Measurements from ENCODE around the gene SRSF4.
"Not testable (repeated sequence)": the region's sequence is repeated elsewhere in the genome, so short reads cannot be mapped to it uniquely, and the experiment has no call there.

SRSF4 gene

DNA sequence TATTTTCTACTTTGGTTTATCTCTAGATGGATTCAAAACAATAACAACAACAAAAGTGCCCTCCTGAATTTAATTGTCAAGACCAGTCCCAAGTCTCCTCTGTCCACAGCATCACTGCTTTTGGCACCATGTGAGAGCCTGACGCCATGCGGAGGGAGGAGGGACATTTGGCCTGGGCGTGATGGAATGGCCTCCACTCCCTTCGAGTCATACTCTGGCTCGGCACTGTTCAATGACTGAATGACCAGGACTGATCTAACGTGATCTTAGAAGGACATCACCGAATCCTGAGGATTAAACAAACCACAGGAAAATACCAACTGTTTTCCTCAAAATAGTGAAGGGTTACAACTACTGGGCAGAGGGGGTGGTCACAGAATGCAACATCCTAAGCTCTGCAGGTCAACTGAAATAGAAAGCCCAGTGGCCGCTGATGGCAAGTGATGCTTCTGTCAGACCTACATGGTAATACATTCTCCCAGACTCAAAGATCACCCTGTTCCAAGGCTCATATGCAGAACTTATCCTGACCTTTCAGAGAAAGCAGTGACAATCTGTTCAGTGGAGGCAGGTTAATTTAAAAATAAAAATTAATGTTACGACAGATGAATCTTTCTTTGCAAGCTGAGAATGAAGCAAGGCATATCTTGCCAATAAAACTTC, 19.1 kb downstream of the SRSF4 start:
- DNase-seq (ENCODE audit: low read depth, low spot score), result no peak

DNA sequence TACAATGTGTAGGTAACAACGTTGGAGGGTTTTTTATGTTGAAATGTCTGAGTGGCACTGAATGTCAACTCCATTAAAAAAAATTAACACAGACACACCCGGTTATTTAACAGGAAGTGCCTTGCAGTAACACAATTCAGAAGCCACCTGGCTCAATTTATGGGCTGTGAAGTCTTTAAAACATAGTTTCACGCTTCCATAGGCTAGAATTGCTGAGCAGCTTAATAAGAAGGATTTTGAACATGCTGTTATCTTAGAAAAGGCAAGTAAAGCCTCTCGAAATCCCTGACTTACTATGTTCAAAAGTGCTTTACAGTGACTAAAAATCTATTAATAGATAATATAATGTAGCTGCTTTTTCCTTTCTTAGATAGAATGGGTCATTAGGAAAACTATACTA, 19.7 kb downstream of the SRSF4 start:
- no peak for DNase-seq (ENCODE audit: low read depth, low spot score)

DNA sequence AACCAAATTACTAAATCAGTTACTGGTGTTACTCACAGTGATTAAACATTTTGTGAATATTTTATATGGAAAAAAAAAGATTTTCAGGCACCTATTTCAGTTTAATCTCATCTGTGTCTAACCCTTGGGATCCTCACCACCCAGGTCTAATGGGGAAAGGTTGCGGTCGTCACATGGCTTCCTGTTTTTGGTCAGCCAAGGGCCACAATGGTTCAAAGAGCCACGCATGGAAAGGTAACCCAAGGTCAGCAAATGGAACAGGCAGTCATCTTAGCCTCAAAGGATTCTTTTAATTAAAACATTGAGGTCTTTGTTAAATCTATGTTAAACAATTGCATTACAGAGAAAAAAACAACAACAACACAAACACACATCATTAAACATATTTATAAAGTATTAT, 21.9 kb downstream of the SRSF4 start:
- DNase-seq (ENCODE audit: low read depth, low spot score), result no peak

DNA sequence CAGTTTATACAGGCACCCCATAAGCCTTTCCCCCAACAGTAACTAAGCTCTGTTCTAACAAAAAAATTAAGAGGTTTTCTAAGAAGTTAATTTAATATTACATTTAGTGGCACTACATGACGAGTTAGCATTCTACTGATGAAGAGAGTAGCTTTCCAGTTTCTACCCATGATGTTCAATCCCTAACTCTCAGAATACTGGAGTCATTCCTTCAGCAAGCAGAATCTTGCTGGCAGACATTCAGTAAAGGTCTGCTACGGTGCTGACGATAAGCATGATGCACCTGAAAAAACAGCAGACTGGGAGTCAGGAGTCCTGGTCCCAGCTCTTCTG, 24.5 kb downstream of the SRSF4 start:
- no peak for DNase-seq (ENCODE audit: low read depth, low spot score)

DNA sequence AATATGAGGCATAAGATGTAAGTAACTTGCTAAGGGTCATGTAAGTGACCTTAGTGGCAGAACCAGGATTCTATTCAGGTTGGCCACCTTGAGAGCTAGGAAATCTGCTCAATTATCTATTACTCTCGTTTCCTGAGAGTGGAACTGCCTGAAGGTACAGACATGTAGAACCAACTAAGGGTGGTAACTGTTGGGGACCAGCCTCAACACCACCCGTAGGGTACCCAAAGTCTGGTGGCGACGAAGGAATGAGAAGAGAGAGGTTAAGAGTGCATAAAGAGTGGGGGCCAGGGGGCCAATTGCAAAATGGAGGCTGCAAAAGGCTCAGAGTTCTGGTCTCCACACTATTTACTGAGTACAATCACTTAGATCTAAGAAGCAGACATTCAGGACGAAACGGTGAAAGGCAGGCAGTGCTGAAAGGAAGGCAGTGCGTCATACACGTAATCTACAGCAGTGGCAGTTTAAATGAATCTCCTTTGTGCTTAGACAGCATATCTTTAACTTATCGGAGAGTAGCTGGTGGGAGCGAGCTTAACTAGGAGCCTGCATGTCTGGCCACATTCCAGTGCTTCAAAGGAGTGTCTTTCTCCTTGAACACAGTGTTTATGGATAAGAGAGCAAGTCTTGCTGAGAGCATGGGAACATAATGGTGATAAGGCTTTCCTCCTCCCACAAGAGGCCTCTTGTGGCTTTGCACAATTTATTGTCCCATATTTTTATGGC, 25.0 kb downstream of the SRSF4 start:
- no peak for DNase-seq (ENCODE audit: low read depth, low spot score)

DNA sequence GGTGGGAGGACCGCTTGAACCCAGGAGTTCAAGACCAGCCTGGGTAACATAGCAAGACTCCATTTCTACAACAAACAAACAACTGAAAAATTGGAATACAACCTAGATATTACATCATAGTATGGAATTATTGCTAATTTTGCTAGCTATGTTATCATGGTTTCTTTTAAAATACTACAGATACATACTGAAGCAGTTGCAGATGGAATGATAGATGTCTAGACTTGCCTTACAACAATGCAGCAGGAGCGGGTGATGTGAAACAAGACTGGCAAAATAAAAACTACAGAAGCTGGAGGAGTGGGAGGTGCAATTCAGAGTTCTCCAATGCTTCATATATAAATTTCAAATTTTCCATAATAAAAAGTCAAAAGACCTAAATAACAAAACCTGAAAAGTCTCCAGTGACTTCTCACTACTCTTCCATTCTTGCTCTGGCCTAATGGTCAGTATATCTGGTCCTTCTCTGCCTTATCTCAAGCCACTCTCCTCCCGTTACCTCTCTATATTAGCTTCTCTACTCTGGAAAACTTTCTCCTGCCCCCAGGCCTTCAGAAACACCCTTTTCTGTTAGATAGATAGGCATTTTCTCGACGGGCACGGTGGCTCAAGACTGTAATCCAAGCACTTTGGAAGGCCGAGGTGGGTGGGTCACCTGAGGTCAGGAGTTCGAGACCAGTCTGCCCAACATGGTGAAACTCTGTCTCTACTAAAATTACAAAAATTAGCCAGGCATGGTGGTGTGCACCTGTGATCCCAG, 29.5 kb downstream of the SRSF4 start:
- no peak for DNase-seq (ENCODE audit: low read depth, low spot score)

DNA sequence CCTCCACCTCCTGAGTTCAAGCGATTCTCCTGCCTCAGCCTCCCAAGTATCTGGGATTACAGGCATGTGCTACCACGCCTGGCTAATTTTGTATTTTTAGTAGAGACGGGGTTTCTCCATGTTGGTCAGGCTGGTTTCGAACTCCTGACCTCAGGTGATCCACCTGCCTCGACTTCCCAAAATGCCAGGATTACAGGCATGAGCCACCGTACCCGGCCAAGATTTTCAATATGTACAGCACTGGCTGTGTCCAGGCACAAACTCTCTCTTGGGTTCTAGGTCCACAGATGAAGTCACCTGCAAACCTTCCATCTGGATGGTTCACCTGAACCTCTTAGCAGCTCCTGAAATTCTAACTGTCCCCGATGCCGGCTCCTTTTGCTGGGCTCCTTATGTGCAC, 31.4 kb downstream of the SRSF4 start:
- not testable (repeated sequence) for DNase-seq (ENCODE audit: low read depth, low spot score)

DNA sequence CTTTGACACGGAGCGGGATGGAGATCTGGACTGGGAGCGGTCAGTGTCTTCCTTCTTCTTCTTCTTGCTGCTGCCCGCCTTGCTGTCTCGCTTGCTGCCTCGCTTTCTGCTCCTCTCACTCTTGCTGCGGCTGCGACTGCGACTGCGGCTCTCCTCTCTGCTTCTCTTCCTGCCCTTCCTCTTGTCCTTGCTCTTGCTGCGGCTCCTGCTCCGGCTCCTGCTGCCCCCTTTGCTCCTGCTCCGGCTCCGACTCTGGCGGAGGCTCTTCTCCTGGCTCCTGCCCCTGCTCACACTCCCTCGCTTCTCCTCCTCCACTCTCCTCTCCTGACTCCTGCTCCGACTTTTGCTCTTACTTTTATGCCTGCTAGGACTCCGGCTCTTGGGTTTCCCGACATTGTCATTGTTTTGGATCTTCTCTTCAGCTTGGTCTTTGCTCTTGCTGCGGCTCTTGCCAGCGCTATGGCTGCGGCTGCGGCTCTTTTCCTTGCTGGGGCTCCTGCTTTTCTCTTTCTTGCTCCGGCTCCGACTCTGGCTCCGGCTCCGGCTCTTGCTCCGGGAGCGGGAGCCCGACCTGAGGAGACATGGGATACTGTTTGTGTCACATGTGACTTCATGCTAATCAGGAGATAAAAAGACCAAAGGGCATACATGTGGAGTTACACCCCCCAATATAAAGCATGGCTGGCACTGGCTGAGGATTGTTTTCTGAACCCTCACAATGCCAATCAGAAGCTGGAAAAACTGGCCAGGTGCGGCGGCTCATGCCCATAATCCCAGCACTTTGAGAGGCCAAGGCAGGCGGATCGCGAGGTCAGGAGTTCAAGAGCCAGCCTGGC, 32.8 kb downstream of the SRSF4 start:
- no peak for DNase-seq (ENCODE audit: low read depth, low spot score)

DNA sequence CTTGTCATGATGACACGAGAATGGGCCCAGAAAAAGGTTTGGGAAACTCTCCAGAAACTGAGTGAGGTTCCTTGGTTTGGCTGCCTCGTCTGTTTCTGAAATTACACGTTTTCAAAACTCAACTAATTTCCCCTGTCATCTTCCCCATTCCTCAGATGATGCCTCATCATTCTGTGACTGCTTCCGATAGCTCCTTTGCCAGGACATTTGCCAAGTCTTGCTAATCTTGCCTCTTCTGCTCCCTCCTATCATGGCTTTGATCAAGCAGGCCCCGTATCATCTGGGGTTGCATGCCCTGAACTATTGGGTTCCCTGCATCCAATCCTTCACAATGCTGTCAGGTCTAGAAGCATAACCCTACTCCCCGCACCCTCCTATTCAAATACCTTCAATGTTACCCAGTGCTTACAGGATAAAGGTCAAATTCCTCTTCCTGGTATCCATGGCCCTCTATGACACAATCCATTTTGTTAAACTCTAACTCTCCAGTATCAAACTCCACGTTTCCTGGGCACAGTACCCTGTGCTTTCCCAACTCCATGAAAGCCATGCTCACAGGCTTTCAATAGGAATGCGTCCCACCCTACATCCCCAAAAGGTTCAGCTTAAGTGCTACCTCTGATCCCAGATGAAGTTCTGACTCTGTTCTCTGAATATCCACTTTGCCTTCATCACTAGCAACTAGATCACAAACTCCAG, 35.8 kb downstream of the SRSF4 start:
- DNase-seq (ENCODE audit: low read depth, low spot score), result no peak

DNA sequence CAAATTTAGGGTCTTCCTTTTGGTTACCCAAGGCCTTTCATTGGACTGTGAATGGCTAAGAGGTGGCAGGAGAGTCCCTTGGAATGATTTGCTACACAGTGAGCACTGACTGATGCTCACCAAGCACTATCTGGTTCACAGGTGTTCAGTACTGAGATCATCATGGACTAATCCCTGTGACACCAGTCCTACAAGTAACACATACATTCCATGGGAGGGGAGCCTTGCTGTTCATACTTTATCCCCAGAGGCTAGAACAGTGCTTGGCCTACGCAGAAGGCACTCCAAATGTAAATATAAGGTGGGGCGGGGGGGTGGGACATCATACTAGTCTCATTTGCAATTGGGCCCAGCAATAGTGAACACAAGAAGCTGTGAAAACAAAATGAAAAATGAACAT, 37.5 kb downstream of the SRSF4 start:
- DNase-seq (ENCODE audit: low read depth, low spot score), result no peak

DNA sequence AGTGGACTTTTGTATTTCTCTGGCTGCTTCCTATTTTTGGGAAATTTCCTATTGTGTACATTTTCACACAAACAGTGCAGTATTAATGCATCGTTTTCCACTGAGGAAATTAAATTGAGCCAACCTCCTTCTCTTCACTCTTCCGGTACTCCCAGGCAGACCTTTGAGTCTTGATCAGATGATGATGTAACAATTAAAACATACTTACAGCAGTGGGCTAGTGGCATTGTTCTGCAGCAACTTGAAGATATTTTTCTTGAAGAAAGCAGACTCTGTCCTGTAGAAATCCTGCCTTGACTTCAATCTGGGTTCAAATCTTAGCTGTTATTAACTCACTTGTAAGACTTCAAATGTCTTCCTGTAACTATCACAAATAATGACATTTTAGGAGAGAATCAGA, 39.0 kb downstream of the SRSF4 start:
- DNase-seq (ENCODE audit: low read depth, low spot score), result no peak

DNA sequence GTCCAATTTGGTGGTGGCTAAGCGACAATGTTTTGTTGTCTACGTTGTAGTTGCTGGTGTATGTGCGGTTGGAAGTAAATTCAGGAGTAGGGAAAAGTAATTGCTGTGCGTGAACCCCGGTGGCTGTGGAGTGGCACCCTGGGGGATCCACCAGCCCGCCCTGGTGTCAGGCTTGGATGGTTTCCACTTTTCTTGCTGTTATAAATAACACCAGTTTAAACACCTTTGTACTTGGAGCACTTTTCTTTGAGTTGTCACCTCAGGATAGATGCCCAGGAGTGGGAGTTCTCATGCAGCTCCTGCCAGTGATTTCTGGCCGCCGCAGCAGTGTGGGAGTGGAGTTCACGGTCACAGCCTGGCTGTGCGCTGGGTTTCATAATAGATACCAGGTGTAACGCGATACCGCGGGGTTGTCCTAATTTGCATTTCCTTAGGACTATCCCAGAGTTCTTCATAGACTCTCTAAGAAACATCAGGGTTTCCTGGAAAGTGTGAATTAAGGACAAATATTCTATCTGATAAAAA, 45.2 kb downstream of the SRSF4 start:
- no peak for DNase-seq (ENCODE audit: low read depth, low spot score)

DNA sequence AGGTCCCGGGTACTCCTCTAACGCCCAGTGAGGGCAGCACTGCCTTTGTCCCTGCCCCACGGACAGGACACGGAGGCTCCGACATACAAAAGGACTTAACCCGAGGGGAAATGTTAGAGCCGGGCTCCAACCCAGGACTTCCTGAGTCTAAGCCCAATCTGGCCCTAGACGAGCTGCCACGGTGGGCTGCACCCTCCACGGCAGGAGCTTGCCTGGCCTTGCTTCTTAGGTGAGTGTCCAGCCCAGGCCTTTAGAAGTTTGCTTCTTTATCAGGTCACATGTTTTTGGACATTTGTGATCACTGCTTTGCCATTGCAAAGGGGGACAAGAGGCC, 47.0 kb downstream of the SRSF4 start:
- DNase-seq (ENCODE audit: low read depth, low spot score), result no peak

DNA sequence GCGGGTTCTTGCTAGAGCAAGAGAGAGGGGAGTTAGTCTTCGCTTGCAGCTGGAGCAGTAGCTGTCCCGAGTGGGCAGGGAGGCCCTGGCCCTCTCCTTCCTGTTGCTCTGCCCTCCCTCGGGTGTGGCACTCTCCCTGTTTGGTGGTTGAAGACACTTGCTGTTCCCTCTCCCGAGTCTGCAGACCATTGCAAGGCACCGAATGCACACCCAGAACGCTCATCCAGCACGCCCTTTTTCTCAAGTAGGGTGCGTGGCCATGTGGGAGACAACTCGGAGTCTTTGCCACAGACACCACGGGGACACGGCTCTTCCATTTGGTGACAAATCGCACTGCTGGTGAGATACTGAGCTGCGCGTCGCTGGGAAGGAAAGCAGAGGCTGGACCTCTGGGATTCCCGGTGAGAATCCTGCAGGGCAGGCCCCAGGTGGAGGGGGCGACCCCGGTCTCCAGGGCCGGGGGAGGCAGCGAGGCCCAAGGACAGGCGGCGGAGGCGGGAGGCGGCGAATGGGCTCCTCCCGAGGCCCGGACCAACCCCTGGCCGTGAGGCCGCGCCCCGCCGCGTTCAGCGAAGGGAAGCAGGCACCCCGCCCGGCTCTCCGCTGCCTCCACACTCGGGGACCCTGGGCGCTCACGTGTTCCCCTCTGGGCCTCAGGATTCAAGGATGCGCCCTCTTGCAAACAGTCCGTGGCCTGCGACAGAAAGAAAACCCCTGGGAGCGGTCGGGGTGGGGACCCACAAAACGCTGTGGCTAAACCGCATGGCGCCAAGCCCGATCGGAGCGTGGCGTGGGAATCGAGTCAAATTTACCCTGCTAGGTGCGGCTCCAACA, 47.6 kb downstream of the SRSF4 start:
- DNase-seq (ENCODE audit: low read depth, low spot score), result no peak

DNA sequence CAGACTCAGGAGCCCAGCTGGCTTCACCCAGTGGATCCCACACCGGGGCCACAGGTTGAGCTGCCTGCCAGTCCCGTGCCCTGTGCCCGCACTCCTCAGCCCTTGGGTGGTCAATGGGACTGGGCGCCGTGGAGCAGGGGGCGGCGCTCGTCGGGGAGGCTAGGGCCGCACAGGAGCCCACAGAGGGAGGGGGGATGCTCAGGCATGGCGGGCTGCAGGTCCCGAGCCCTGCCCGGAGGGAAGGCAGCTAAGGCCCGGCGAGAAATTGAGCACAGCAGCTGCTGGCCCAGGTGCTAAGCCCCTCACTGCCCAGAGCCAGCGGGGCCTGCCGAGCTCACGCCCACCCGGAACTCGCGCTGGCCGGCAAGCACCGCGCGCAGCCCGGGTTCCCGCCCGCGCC, 50.6 kb downstream of the SRSF4 start:
- not testable (repeated sequence) for DNase-seq (ENCODE audit: low read depth, low spot score)

DNA sequence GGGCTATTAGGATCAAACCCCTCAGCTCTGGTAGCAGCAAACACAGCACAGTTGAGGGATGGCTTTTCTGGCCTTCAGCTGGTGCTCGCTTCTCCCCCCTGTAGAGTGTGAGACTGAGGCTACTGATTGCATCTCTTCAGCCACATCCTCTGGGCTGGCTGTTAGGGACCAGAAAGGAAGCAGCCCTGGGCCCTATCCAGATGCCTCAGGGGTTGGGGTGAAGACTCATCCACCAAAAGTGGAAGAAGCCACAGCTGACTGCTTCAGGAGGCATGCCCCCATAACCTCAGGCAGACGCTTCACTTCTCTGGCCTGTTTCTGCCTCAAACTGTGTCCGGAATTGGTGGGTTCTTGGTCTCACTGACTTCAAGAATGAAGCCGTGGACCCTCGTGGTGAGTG, 51.8 kb downstream of the SRSF4 start:
- no peak for DNase-seq (ENCODE audit: low read depth, low spot score)

DNA sequence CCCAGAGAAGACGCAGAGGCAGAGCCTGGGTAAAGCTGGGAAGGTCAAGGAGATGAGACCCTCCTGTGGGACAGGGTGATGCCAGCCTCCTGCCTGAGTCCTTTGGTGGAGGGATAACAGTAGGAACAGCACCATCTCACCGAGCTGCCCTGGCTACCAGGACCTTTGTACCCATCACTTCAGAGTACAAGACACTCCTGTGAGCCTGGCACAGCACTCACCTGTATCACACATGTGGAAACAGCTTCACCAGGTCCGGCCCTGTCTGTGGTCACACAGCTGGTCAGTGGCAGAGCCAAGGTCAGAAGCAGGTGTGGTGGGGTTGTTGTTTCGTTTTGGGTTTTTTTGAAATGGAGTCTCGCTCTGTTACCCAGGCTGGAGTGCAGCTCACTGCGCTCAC, 53.0 kb downstream of the SRSF4 start:
- DNase-seq (ENCODE audit: low read depth, low spot score), result no peak

DNA sequence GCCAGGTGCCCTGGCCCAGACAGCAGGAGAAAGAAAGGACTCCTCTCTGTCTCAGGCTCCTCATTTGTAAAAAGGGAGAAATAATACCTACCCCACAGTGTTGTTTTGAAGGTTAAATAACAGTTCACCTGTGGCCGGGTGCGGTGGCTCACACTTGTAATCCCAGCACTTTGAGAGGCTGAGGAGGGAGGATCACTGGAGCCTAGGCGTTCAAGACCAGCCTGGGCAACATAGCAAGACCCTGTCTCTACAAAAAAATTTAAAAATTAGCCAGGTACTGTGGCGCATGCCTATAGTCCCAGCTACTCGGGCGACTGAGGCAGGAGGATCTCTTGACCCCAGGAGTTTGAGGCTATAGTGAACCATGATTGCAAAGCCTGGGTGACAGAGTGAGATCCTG, 55.5 kb downstream of the SRSF4 start:
- DNase-seq (ENCODE audit: low read depth, low spot score), result no peak

DNA sequence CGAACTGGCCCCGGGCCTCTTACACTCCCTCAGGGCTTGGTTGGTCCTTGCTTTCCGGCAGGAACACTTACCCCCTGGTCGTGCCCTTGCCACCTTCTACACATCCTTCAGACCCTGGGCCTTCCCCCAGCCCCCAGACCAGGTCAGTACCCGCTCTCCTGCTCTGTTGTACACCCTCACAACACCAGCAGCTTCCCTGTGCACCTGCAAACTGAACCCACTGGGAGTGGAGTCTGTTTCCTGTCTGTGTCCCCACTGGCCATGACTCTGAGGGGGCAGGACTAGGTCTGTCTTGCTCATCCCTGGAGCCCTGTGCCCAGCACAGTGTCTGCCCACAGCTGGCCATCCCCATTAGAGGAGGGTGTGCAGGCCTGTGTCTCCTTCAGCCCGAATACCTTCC, 55.9 kb downstream of the SRSF4 start:
- DNase-seq (ENCODE audit: low read depth, low spot score), result no peak

DNA sequence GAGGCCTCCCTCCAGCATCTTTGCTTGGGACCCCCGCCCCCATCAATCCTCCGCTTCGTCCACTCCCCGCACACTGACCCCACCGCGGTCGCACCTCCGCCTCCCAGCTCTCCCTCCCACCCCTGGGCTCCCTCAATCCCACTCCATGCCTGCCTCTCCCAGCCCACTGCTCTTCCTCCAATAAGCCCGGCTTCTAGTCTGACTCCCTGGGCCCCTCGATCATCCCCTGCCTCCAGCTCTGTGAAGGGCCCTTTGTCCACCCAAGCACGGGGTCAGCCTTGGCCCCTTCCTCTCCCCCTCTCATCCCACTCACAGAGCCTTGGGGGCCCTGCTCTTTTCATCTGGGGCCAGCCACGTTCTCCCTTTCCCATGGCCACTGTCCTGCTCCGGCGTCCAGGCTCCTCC, 56.5 kb downstream of the SRSF4 start:
- DNase-seq (ENCODE audit: low read depth, low spot score), result no peak

Data from brain pericyte (primary cell).